Cardiac septum (tissue), 1 donor: ENCODE measurements around the gene GALNT9. TPM values are rescaled to one million over a fixed set of nuclear protein-coding genes. Genes with fewer than 3 reads are reported as not detected.
"Not testable (repeated sequence)": the region's sequence is repeated elsewhere in the genome, so short reads cannot be mapped to it uniquely, and the experiment has no call there.

Source experiments
- DNase-seq: peaks from one replicate; pipeline ENCODE4 v3.0.0-alpha.2; 2020; ENCODE audit warnings: low spot score
- intact Hi-C: fragments of 100-400 bp; cut with DNase I; formaldehyde crosslinking; loops from one replicate; pipeline ENCODE4 v1.14.0; 2022
- long read RNA-seq: library from polyadenylated mRNA; unstranded; transcript quantifications from one replicate; pipeline ENCODE4 v2.0.0, GENCODE V29; 2021
- total RNA-seq: library from RNA; stranded (reverse); fragmentation: NEBNext Ultra II Directional; extraction: Animal tissue kit (Norgen Biotek cat#: 25700); gene quantifications from one replicate; pipeline ENCODE4 v1.2.1, GENCODE V29; 2021
- donor health status: DM: no; HTN: no; CAD: no.

The GALNT9 gene
- not detected for total RNA-seq
- long read RNA-seq = 0 reads

DNA sequence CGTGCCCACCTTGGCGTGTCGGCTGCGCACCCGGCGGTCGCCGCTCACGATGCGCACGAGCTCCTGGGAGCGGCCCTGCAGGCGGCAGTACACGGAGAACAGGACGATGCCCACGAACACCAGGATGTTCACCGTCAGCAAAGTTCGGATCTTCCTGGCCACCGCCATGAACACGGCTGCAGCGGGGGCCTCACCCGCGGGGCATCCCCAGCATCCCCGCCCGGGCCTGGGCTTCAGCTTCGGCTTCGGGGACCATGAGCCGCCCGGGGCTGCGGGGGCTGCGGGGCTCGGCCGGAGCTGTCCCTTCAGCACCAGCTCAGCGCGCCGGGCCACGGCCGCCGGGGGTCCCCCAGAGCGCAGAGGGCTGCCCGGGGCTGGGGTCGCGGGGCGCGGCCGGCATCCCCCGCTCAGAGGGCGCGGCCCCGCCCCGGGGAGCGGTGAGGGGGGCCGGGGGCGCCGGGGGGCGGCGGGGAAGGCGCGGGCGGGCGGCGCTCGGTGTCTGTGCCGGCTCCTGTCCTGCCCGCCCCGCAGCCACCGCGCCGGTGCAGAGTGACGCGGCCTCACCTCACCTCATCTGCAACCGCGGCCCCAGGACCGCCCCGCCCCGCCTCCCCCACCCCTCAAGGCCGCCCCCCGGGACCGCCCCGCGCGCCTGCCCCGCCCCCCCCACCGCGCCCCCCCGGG is at the start of gene GALNT9:
GALNT9 (minus strand) TSS at position 554 of the 684 bp plus-strand sequence; CDS start at position 168, 386 bp downstream.
- DNase-seq = no peak
- intact Hi-C loops = no loop called here

GRCh38 chr12:132379057-132379456 is 49.7 kb upstream of the GALNT9 start:
- intact Hi-C loops, DNase-seq: not testable (repeated sequence)

- DNase-seq = no peak
These were observed 47.8 kb upstream of the GALNT9 start for GRCh38 chr12:132377147-132377546.

DNA sequence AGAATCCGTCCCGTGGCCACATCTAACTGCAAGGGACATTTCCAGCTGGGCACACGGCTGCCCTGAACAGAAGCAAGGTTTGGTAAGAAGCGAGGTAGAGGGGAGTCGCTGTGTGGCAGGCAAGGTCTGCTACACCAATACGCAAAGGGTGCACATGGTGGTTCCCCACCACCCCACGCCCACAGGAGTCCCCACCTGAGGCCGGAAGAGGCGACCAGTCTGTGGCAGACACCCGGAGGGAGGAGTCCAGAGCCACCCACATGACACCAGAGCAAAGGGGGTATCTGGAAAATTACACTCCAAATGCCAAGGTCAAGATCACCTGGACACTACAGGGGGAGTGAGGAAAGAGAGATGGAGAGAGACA is 47.1 kb upstream of the GALNT9 start:
- DNase-seq = no peak
- intact Hi-C loops = no loop called here

More at GRCh38 chr12:132377147-132377546, 47.8 kb upstream of the GALNT9 start:
- intact Hi-C loops = no loop called here

DNA sequence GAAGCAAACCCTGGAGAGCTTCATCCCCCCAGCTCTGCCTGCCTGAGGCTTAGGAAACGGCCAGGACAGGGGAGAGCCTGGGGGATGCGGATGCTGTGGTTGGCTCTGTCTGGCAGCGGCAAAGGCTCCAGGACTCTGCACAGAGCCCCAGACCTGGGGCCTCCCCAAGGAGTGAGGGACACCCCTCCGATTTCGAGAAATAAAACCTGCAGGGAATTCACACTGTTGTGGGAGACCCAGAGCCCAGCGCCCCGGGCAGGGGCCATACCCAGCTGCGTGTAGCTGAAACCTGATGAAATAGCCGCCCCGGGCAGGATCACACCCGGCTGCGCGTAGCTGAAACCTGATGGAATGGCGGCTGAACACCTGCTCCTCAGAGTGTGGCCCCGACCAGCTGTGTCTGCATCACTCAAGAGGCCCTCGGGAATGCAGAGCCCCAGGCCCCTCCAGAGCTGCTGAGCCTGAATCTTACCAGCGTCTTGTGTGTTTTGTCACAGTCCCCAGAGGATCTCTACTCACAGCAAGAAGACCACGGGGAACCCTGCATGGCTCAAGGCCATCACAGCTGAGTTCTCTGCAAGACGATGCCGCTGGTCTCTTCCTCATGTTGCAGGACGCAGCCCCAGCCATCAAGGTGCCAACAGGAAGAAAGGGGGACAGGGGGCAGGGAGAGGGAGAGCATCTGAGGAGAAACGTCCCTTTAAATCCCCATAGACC is 46.5 kb upstream of the GALNT9 start:
- intact Hi-C loops = no loop called here
- DNase-seq = no peak

GRCh38 chr12:132374612-132375445 is 45.4 kb upstream of the GALNT9 start:
- intact Hi-C loops = no loop called here
- no peak for DNase-seq

DNA sequence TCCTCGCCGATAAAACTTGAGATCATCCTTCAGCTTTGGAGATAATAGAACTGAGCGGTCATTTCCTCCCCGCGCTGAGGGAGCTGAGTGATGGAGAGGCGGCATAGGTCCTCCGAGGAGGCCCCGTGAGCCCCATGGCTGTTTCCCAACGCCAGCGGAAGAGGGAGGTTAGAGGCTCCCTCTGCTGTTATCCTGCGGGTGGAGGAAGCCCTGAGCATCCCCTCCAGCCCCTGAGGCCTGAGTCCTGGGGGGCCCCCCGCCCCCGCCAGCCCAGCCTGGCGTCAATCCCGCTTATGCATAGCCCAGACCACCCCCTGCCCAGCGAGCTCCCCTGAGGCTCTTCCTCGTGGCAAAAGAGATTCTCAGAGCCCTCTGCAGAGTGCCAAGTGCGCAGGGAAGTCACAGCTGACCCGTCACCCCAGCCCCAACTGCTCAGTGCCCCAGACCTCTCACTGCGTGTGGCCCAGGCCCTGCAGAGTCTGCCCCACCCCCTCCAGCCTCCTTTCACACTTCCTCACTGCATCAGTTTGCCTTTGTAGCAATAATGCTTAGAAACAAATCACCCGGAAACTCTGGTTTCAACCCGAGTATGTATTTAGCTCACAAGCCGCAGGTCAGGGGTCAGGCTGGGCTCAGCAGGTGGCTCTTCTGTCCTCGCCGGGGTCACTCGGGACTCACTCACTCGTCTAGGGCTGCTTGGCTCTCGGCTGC is 44.7 kb upstream of the GALNT9 start:
- intact Hi-C loops = no loop called here

DNA sequence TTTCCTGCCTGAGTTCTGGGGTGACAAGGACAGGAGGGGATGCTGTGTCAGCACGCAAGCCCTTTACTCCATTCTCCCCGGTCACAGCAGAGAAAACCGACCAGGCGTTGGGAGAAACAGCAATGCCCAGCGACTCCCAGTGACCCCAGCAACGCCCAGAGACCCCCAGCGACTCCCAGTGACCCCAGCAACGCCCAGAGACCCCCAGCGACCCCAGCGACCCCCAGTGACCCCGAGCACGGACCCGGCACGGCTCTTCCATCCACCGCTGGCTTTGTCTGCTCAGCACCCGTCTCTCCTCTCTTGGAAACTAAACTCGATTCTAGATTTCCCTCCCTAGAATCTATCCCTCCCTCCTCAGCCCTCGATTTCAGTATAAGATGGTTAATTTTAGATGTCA is 38.5 kb upstream of the GALNT9 start:
- no peak for DNase-seq
- intact Hi-C loops = no loop called here

More for the DNA sequence above, 44.7 kb upstream of the GALNT9 start:
- DNase-seq = no peak

- DNase-seq = no peak
- intact Hi-C loops = no loop called here
These were observed 37.9 kb upstream of the GALNT9 start for GRCh38 chr12:132367071-132367851.

DNA sequence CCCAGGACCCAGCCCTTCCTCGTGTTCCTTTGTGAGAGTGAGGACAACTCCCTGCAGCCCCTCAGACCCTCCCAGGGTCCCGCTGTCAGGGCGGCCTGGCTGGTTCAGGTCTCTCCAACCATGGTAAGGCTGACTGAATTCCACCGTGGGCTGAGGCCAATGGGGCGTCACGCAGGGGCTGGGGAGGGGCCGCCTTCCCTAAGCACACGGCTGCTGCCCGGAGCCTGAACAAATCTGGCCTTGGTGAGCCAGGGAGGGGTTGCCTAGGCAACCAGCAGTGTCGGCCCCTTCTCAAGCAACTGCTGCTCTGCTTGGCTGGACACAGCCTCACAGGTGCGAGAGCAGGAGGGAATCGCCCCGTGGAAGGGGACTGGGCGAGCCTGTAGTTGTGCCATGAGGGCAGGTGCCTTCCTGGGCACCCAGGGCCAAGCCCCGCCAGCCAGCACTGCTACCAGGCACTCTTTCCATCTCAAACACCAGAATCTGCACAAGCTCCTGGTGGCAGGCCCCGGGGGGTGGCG is 37.0 kb upstream of the GALNT9 start:
- intact Hi-C loops = no loop called here
- no peak for DNase-seq

- intact Hi-C loops = no loop called here
- DNase-seq = no peak
These were observed 35.8 kb upstream of the GALNT9 start for GRCh38 chr12:132365226-132365625.

DNA sequence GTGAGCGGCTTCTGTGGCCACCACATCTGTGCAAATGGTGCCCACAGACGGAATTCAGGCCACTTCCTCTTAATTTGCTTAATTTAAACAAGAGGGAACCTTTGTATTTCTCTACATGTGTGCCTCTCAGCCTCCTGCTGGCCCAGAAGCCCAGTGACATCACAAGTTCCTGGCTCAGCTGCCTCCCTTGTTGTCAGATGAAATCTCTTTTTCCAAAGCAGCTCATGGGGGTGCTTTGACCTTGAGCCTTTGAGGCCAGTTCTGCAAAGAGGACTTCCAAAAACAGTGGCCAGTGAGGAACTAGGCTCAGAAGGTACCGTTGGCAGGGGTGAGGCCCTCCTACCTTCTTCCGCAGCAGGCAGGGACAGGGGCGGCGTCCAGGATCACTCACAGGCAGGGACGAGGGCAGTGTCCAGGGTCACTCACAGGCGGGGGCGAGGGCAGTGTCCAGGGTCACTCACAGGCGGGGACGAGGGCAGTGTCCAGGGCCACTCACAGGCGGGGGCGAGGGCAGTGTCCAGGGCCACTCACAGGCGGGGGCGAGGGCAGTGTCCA is 35.0 kb upstream of the GALNT9 start:
- no peak for DNase-seq
- intact Hi-C loops = no loop called here

DNA sequence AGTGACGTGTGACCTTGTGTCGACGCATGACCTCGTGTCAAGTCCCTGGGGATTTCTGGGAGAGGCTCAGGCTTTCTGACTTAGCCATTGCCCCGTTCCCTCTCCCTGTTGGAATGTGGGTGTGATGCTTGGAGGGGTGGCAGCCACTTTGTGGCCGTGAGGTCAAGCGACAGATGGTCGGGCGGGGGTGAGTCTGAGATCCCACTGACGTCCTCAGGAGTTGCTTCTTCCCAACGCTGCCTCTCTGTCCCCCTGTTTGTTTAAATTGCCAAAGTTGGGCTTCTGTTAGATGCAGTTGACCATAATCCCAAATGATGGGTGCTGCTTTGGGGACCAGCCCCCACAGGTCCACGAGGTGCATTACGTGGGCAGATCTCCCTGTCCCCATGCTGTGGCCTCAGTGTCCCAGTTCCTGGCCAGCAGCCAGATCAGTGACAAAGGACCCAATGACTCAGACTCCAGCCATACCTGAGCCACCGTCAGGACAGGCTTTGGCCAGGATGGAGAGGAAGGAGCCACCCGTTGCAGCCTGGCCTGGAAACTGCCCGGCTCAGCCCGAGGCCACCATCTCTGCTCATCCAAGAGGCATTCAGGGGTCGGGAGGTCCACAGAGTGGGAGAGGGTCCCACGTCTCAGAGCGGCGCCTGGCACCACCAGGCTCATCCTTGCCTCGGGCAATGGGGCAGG is 34.4 kb upstream of the GALNT9 start:
- intact Hi-C loops = no loop called here
- DNase-seq = no peak

DNA sequence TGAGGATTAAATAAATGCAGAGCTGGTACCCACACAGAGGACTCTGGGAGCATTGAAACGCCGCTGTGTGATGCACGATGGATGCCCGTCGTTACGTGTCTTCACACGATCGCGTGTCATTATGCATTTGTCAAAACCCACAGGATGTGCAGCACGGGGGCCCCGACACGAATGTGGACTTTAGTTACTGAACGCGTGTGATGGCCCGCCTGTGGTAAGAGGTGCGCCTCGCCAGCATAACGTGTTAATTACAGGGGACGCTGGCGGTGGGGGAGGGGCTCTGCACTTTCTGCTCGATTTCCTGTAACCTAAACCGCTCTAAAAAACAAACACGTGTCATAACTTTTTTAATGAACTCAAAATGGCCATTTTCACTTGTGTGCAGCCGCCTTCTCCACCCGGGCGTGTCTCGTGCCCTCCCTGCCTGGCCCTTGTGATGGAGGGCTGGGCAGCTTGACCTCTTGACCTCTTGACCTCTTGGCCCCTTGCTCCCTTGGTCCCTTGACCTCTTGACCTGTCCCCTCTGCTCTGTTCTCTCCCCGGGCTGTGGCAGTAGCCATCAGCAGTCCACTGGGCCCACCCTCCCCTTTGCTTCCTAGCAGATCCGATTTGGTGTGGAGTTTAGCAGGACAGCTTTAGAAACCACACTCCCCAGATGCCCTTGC is 33.7 kb upstream of the GALNT9 start:
- DNase-seq = no peak

GRCh38 chr12:132360906-132361777 is 31.8 kb upstream of the GALNT9 start:
- no peak for DNase-seq
- intact Hi-C loops = no loop called here

More for the DNA sequence above, 33.7 kb upstream of the GALNT9 start:
- intact Hi-C loops = no loop called here

GRCh38 chr12:132360410-132360809 is 31.0 kb upstream of the GALNT9 start:
- DNase-seq = no peak
- intact Hi-C loops = no loop called here
